Measurements from ENCODE around the gene SPZ1.

GRCh38 chr5:80315244-80315643, 4.6 kb upstream of the SPZ1 start:
- TF ChIP-seq CTCF (IDR thresholded peaks at IDR 0.05) (no peak), POLR2A (IDR thresholded peaks at IDR 0.05) (no peak)
